ENCODE data around the gene PRKCE.

DNA sequence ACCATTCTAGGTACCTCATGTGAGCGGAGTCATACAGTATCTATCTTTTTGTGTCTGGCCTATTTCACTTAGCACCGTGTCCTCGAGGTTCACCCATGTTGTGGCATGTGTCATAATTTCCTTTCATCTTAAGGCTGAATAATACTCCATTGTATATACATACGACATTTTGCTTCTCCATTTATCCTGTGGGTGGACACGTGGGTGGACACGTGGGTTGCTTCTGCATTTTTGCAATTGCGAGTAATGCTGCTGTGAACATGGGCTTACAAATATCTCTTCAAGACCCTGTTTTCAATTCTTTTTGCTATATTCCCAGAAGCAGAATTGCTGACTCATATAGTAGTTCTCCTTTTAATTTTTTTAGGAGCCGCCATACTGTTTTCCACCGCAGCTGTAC lies 402.1 kb downstream of the PRKCE start:
- TF ChIP-seq, protein P1, sequence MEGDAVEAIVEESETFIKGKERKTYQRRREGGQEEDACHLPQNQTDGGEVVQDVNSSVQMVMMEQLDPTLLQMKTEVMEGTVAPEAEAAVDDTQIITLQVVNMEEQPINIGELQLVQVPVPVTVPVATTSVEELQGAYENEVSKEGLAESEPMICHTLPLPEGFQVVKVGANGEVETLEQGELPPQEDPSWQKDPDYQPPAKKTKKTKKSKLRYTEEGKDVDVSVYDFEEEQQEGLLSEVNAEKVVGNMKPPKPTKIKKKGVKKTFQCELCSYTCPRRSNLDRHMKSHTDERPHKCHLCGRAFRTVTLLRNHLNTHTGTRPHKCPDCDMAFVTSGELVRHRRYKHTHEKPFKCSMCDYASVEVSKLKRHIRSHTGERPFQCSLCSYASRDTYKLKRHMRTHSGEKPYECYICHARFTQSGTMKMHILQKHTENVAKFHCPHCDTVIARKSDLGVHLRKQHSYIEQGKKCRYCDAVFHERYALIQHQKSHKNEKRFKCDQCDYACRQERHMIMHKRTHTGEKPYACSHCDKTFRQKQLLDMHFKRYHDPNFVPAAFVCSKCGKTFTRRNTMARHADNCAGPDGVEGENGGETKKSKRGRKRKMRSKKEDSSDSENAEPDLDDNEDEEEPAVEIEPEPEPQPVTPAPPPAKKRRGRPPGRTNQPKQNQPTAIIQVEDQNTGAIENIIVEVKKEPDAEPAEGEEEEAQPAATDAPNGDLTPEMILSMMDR (IDR thresholded peaks at IDR 0.05) = no peak
- TF ChIP-seq POLR2A (IDR thresholded peaks at IDR 0.05) (no peak), POLR2AphosphoS5 (IDR thresholded peaks at IDR 0.05) (no peak), EP300 (IDR thresholded peaks at IDR 0.05) (no peak)
